ENCODE measurements around the gene ANO1. TPM values are rescaled to one million over a fixed set of nuclear protein-coding genes. Genes with fewer than 3 reads are reported as not detected.
A peak's percentile ranks its signal among the peaks of the same experiment; 100 is the strongest.

Gene ANO1
- total RNA-seq, 1 donor from 2014 or later, result 7.7 TPM

DNA sequence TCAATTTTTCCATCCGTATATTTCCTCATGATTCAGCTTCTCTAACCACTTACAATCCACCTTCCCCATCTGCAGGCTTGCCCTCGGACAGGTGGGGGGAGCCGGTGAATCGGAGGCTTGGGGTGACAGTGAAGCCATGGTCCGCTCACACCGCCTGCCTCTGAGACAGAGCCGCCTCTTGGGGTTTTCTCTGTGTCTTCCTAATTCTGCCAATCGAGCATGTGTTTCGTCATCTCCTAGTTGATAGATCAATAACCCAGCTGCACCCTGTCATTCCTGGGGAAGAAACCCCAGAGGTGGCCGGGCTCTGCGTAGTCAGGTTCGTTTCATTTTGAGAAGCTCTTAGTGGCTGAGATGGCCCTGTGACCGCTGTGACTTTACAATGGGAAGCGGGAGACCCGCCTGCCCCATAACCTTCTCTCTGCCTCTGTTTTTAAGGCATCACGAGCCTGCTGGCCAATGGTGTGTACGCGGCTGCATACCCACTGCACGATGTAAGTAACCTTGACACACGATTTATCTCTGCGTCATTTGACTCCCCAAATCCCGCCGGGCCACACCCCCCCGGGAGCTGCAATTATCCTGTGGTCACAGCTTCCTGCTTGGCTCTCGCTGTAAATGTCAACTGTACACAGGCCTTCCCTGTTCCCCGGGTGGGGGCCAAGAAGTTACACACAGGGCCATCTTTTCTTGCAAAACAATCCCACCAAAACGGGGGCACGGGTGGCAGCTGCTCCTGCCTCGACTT lies 33.3 kb downstream of the ANO1 start:
- H3K27me3 ChIP-seq (ENCODE audit: low read depth), result no peaks in the 10 kb centered on the region
- H3K36me3 ChIP-seq, result no peaks in the 10 kb centered on the region
- TF ChIP-seq, protein P1, sequence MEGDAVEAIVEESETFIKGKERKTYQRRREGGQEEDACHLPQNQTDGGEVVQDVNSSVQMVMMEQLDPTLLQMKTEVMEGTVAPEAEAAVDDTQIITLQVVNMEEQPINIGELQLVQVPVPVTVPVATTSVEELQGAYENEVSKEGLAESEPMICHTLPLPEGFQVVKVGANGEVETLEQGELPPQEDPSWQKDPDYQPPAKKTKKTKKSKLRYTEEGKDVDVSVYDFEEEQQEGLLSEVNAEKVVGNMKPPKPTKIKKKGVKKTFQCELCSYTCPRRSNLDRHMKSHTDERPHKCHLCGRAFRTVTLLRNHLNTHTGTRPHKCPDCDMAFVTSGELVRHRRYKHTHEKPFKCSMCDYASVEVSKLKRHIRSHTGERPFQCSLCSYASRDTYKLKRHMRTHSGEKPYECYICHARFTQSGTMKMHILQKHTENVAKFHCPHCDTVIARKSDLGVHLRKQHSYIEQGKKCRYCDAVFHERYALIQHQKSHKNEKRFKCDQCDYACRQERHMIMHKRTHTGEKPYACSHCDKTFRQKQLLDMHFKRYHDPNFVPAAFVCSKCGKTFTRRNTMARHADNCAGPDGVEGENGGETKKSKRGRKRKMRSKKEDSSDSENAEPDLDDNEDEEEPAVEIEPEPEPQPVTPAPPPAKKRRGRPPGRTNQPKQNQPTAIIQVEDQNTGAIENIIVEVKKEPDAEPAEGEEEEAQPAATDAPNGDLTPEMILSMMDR (IDR thresholded peaks at IDR 0.05; ENCODE audit: borderline replicate concordance), result no peak
- peak overlapping the region; percentile 75 for H3K27ac ChIP-seq (replicated peaks)
- H3K9me3 ChIP-seq (replicated peaks), result no peaks in the 10 kb centered on the region
- intact Hi-C loops (cut with micrococcal nuclease), result no loop called here
- peaks cover 19% of the 10 kb centered on the region for H3K4me1 ChIP-seq
- DNase-seq, result peak; percentile 69
- H3K4me3 ChIP-seq, result no peak overlapping the region

- no peaks in the 10 kb centered on the region for H3K36me3 ChIP-seq
- no peak overlapping the region for H3K4me3 ChIP-seq
- intact Hi-C loops (cut with micrococcal nuclease), result no loop called here
- TF ChIP-seq, protein P1 (IDR thresholded peaks at IDR 0.05; ENCODE audit: borderline replicate concordance), result no peak
- H3K9me3 ChIP-seq (replicated peaks), result no peaks in the 10 kb centered on the region
- no peaks in the 10 kb centered on the region for H3K27me3 ChIP-seq (ENCODE audit: low read depth)
- H3K4me1 ChIP-seq, result peaks cover 17% of the 10 kb centered on the region
- H3K27ac ChIP-seq (replicated peaks), result peak overlapping the region; percentile 75
- DNase-seq, result no peak
These were observed 33.9 kb downstream of the ANO1 start for GRCh38 chr11:70112017-70112434.

DNA sequence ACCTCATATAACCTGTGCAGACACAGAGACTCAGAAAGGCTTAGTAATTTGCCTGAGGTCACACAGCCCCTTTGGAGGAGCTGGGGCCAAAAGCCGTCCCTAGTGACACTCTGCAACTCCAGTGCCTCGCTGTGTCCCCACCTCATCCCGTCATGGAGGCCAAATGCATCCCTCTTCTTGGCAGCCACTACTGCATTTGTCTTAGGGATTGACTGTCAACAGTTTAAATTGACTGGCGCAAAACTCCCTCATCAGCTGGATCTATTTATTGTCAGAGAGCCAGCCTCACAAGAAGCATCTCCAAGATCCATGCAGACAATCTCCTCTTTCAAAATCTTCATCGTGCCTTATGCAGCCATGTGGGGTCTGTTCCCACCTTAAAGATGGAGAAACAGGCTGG lies 35.7 kb downstream of the ANO1 start:
- TF ChIP-seq, protein P1 (IDR thresholded peaks at IDR 0.05; ENCODE audit: borderline replicate concordance), result no peak
- H3K27me3 ChIP-seq (ENCODE audit: low read depth), result peaks cover 8% of the 10 kb centered on the region
- H3K4me3 ChIP-seq, result no peak overlapping the region
- H3K4me1 ChIP-seq, result peaks cover 17% of the 10 kb centered on the region
- H3K9me3 ChIP-seq (replicated peaks), result no peaks in the 10 kb centered on the region
- DNase-seq, result no peak
- intact Hi-C loops (cut with micrococcal nuclease), result no loop called here
- H3K36me3 ChIP-seq, result no peaks in the 10 kb centered on the region
- peak overlapping the region; percentile 75 for H3K27ac ChIP-seq (replicated peaks)

DNA sequence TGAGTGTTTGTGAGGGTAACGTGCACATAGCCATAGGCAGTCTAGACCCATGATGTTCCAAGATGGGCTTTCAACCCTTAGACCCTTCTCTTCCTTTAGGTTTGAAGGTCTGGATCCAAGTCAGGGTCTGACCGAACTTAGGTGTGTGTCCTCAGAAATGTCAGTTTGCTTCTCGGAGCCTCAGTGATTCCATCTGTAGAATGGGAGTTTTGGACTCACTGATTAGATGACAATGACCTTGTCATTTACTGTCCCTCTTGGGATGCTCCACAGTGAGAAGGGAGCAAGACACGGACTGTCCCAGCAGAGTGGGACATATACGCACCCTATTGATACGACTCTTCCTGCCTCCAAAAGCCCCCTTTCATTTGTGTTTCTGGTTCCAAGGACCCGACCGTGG lies 37.7 kb downstream of the ANO1 start:
- H3K36me3 ChIP-seq, result no peaks in the 10 kb centered on the region

GRCh38 chr11:70116386-70117065 lies 38.4 kb downstream of the ANO1 start:
- DNase-seq, result no peak
- no peak overlapping the region for H3K27ac ChIP-seq (replicated peaks)

More for the DNA sequence above, 37.7 kb downstream of the ANO1 start:
- H3K4me3 ChIP-seq, result no peak overlapping the region
- peaks cover 16% of the 10 kb centered on the region for H3K27me3 ChIP-seq (ENCODE audit: low read depth)
- no peak overlapping the region for H3K27ac ChIP-seq (replicated peaks)
- no peak for DNase-seq
- TF ChIP-seq, protein P1 (IDR thresholded peaks at IDR 0.05; ENCODE audit: borderline replicate concordance), result no peak
- intact Hi-C loops (cut with micrococcal nuclease), result no loop called here
- H3K4me1 ChIP-seq, result peaks cover 17% of the 10 kb centered on the region
- H3K9me3 ChIP-seq (replicated peaks), result no peaks in the 10 kb centered on the region

More at GRCh38 chr11:70116386-70117065, 38.4 kb downstream of the ANO1 start:
- Histone ChIP-seq H3K36me3 (no peaks in the 10 kb centered on the region), H3K4me1 (peaks cover 14% of the 10 kb centered on the region), H3K9me3 (replicated peaks) (no peaks in the 10 kb centered on the region), H3K27me3 (ENCODE audit: low read depth) (peaks cover 18% of the 10 kb centered on the region), H3K4me3 (no peak overlapping the region)
- intact Hi-C loops (cut with micrococcal nuclease), result no loop called here
- TF ChIP-seq, protein P1 (IDR thresholded peaks at IDR 0.05; ENCODE audit: borderline replicate concordance), result no peak

Data from left ventricle myocardium inferior (tissue), 1 donor.